Airway epithelial cell (primary cell): ENCODE data around the gene CIPC. TPM values are rescaled to one million over a fixed set of nuclear protein-coding genes. Genes with fewer than 3 reads are reported as not detected.

ENCODE experiments used
- total RNA-seq: library from RNA; depleted of rRNA; stranded (reverse); fragments of >200 nt; gene quantifications from 2 replicates; pipeline ENCODE4 v1.2.3, GENCODE V29; 2015

CIPC gene
- 13.1 and 16.5 TPM in 2 replicates for total RNA-seq

GRCh38 chr14:77097700-77098528, at the start of gene CIPC:
Gene CIPC (plus strand): TSS chr14:77098258. CDS start chr14:77105709, 7,451 bp downstream.

GRCh38 chr14:77141214-77142004, 43.4 kb downstream of the CIPC start, which contains the start of gene ZDHHC22:
Gene ZDHHC22 (minus strand): TSS chr14:77141791. CDS start chr14:77139738, 2,053 bp downstream.

Other genes starting within 250 kb of the CIPC start
- gene IRF2BPL, start 69.5 kb upstream of the CIPC start, total RNA-seq = 29.6 and 37.4 TPM in 2 replicates
- gene ZDHHC22, start 43.5 kb downstream of the CIPC start, total RNA-seq = not detected in 2 replicates
- gene TMEM63C, start 83.5 kb downstream of the CIPC start, total RNA-seq = 22.3 and 28.5 TPM in 2 replicates
- gene NGB, start 172.9 kb downstream of the CIPC start, total RNA-seq = 0.23 TPM in 1 of 2 replicates, not detected in the other
- gene POMT2, start 222.6 kb downstream of the CIPC start, total RNA-seq = 5.2 and 15.3 TPM in 2 replicates
- 48.2 and 63.5 TPM in 2 replicates for gene GSTZ1, start 222.8 kb downstream of the CIPC start, total RNA-seq